ENCODE measurements around the gene MRPL36.

DNA sequence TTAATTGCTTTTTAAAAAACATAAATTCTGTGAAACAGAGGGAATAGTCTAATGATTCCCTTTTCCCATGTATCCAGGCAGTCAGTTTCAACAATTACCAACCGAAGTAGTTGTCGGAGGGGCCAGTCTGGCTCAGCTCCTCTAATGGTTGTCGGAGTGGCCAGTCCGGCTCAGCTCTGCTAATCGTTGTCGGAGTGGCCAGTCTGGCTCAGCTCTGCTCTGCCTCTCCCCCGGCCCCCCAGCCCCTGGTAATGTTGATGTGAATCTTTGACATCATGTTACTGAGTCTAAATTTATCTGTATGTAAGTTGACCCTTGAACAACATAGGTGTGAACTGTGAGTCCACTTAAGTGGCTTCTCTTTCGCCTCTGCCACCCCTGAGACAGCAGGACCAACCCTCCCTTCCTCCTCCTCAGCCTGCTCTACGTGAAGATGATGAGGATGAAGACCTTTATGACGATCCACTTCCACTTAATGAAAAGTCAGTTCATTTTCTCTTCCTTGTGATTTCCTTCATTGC lies 11.0 kb upstream of the MRPL36 start:
- TF ChIP-seq CREB1 (CRISPR knock-in tag; IDR thresholded peaks at IDR 0.05) (no peak), MXD4 (CRISPR knock-in tag; IDR thresholded peaks at IDR 0.05; ENCODE audit: borderline replicate concordance) (no peak)
- TF ChIP-seq, protein P1, sequence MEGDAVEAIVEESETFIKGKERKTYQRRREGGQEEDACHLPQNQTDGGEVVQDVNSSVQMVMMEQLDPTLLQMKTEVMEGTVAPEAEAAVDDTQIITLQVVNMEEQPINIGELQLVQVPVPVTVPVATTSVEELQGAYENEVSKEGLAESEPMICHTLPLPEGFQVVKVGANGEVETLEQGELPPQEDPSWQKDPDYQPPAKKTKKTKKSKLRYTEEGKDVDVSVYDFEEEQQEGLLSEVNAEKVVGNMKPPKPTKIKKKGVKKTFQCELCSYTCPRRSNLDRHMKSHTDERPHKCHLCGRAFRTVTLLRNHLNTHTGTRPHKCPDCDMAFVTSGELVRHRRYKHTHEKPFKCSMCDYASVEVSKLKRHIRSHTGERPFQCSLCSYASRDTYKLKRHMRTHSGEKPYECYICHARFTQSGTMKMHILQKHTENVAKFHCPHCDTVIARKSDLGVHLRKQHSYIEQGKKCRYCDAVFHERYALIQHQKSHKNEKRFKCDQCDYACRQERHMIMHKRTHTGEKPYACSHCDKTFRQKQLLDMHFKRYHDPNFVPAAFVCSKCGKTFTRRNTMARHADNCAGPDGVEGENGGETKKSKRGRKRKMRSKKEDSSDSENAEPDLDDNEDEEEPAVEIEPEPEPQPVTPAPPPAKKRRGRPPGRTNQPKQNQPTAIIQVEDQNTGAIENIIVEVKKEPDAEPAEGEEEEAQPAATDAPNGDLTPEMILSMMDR (IDR thresholded peaks at IDR 0.05) = no peak
- TF ChIP-seq, protein P2, sequence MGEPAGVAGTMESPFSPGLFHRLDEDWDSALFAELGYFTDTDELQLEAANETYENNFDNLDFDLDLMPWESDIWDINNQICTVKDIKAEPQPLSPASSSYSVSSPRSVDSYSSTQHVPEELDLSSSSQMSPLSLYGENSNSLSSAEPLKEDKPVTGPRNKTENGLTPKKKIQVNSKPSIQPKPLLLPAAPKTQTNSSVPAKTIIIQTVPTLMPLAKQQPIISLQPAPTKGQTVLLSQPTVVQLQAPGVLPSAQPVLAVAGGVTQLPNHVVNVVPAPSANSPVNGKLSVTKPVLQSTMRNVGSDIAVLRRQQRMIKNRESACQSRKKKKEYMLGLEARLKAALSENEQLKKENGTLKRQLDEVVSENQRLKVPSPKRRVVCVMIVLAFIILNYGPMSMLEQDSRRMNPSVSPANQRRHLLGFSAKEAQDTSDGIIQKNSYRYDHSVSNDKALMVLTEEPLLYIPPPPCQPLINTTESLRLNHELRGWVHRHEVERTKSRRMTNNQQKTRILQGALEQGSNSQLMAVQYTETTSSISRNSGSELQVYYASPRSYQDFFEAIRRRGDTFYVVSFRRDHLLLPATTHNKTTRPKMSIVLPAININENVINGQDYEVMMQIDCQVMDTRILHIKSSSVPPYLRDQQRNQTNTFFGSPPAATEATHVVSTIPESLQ (CRISPR knock-in tag; IDR thresholded peaks at IDR 0.05) = no peak
- TF ChIP-seq, protein P3, sequence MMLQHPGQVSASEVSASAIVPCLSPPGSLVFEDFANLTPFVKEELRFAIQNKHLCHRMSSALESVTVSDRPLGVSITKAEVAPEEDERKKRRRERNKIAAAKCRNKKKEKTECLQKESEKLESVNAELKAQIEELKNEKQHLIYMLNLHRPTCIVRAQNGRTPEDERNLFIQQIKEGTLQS (CRISPR knock-in tag; conservative IDR thresholded peaks at IDR 0.05) = no peak
- TF ChIP-seq, protein P4, sequence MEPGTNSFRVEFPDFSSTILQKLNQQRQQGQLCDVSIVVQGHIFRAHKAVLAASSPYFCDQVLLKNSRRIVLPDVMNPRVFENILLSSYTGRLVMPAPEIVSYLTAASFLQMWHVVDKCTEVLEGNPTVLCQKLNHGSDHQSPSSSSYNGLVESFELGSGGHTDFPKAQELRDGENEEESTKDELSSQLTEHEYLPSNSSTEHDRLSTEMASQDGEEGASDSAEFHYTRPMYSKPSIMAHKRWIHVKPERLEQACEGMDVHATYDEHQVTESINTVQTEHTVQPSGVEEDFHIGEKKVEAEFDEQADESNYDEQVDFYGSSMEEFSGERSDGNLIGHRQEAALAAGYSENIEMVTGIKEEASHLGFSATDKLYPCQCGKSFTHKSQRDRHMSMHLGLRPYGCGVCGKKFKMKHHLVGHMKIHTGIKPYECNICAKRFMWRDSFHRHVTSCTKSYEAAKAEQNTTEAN (CRISPR knock-in tag; IDR thresholded peaks at IDR 0.05) = no peak
